IMR-90 (cell line): ENCODE results near the gene TMEM170B. TPM values are rescaled to one million over a fixed set of nuclear protein-coding genes. Genes with fewer than 3 reads are reported as not detected.

Experiments
- ATAC-seq: fragments of 200-7000 bp; cut with Tn5 transposase; 2 replicates; pipeline ENCODE4 v1.9.1; 2020; ENCODE audit warnings: low read depth, mild to moderate bottlenecking, moderate library complexity
- BruUV-seq: library from RNA; stranded (reverse); fragments of 400-500 nt; replicated peaks from 2 replicates; lab custom pipeline; 2021; lab: Mats Ljungman, UMichigan
- CTCF ChIA-PET: fragments of 300-600 bp; formaldehyde crosslinking; extraction: SDS; loops from one replicate; lab custom pipeline; 2021; ENCODE audit warnings: antibody characterized with exemption; lab: Yijun Ruan, JAX
- POLR2A ChIA-PET: fragments of 300-600 bp; sonication (Branson Sonifier 250); formaldehyde crosslinking; loops from one replicate; lab custom pipeline; 2022; ENCODE audit warnings: antibody characterized with exemption; ENCODE audit not compliant: unreplicated experiment; lab: Charles Lee
- DNase-seq: peaks from one replicate; pipeline ENCODE4 v3.0.0; 2013
- H2AFZ ChIP-seq: replicated peaks from 2 replicates; pipeline ENCODE3; 2013; ENCODE audit warnings: low read length, mild to moderate bottlenecking; ENCODE audit not compliant: poor library complexity
- H2AK5ac ChIP-seq: 2 replicates; pipeline ENCODE4 v1.6.1; 2013; ENCODE audit warnings: low read depth, low read length, inconsistent platforms
- H2AK9ac ChIP-seq: replicated peaks from 2 replicates; pipeline ENCODE3; 2013; ENCODE audit warnings: mild to moderate bottlenecking, low read depth, low read length, moderate library complexity; ENCODE audit not compliant: poor library complexity
- H2BK120ac ChIP-seq: 2 replicates; pipeline ENCODE4 v1.6.1; 2013; ENCODE audit warnings: low read depth, low read length, inconsistent platforms
- H2BK15ac ChIP-seq: 3 replicates; pipeline ENCODE4 v1.6.1; 2013; ENCODE audit warnings: low read depth, low read length, inconsistent platforms
- H2BK20ac ChIP-seq: 2 replicates; pipeline ENCODE4 v1.6.1; 2013; ENCODE audit warnings: low read depth, mild to moderate bottlenecking, inconsistent platforms, low read length, moderate library complexity
- H2BK5ac ChIP-seq: 2 replicates; pipeline ENCODE4 v1.6.1; 2013; ENCODE audit warnings: mild to moderate bottlenecking, low read depth, low read length, inconsistent platforms; ENCODE audit not compliant: poor library complexity, severe bottlenecking
- H3K14ac ChIP-seq: replicated peaks from 2 replicates; pipeline ENCODE4 v1.6.1; 2013; ENCODE audit warnings: low read depth, low read length, inconsistent platforms
- H3K18ac ChIP-seq: 2 replicates; pipeline ENCODE4 v1.6.1; 2013; ENCODE audit warnings: low read depth, low read length, control low read depth
- H3K23ac ChIP-seq: 2 replicates; pipeline ENCODE4 v1.6.1; 2013; ENCODE audit warnings: low read depth, low read length, inconsistent platforms
- H3K27ac ChIP-seq: 2 replicates; pipeline ENCODE4 v1.5.1; 2013; ENCODE audit warnings: mild to moderate bottlenecking, control low read depth, low read length; ENCODE audit not compliant: insufficient read depth
- H3K27me3 ChIP-seq: 2 replicates; pipeline ENCODE4 v1.6.1; 2013; ENCODE audit warnings: low read length; ENCODE audit not compliant: control insufficient read depth, insufficient read depth
- H3K36me3 ChIP-seq: 2 replicates; pipeline ENCODE4 v1.6.1; 2013; ENCODE audit warnings: low read length, mixed read lengths; ENCODE audit not compliant: control insufficient read depth, insufficient read depth
- H3K4ac ChIP-seq: 2 replicates; pipeline ENCODE4 v1.6.1; 2013; ENCODE audit warnings: low read depth, low read length, inconsistent platforms
- H3K4me1 ChIP-seq: 2 replicates; pipeline ENCODE4 v1.6.1; 2013; ENCODE audit warnings: low read length, mixed read lengths; ENCODE audit not compliant: control insufficient read depth, insufficient read depth
- H3K4me2 ChIP-seq: 2 replicates; pipeline ENCODE4 v1.6.1; 2013; ENCODE audit warnings: low read depth, mild to moderate bottlenecking, control low read depth, low read length, moderate library complexity
- H3K4me3 ChIP-seq: 2 replicates; pipeline ENCODE4 v1.5.1; 2013; ENCODE audit warnings: low read depth, mild to moderate bottlenecking, control low read depth, low read length, moderate library complexity; ENCODE audit not compliant: insufficient read depth
- H3K56ac ChIP-seq: 2 replicates; pipeline ENCODE4 v1.6.1; 2013; ENCODE audit warnings: low read length, inconsistent platforms; ENCODE audit not compliant: insufficient read depth; ENCODE audit errors: extremely low read depth
- H3K79me1 ChIP-seq, 2 experiments: 2 replicates each; pipeline ENCODE4 v1.6.1; 2013; ENCODE audit warnings: low read length in 2 of 2, inconsistent platforms in 1 of 2, low read depth in 1 of 2
- H3K9ac ChIP-seq: 2 replicates; pipeline ENCODE4 v1.6.1; 2013; ENCODE audit warnings: low read depth, low read length, control low read depth
- H3K9me1 ChIP-seq: 2 replicates; pipeline ENCODE4 v1.6.1; 2013; ENCODE audit warnings: low read length, inconsistent platforms; ENCODE audit not compliant: insufficient read depth
- H3K9me3 ChIP-seq: 2 replicates; pipeline ENCODE4 v1.6.1; 2013; ENCODE audit warnings: low read length; ENCODE audit not compliant: control insufficient read depth, insufficient read depth
- H4K20me1 ChIP-seq: 2 replicates; pipeline ENCODE4 v1.6.1; 2013; ENCODE audit warnings: low read length, inconsistent platforms; ENCODE audit not compliant: insufficient read depth
- H4K5ac ChIP-seq: 2 replicates; pipeline ENCODE4 v1.6.1; 2013; ENCODE audit warnings: mild to moderate bottlenecking, low read depth, low read length, control low read depth
- H4K8ac ChIP-seq, 2 experiments: 2 replicates each; pipeline ENCODE4 v1.6.1; 2013; ENCODE audit warnings: low read depth in 2 of 2, low read length in 2 of 2, control low read depth in 1 of 2, inconsistent platforms in 1 of 2
- H4K91ac ChIP-seq: 2 replicates; pipeline ENCODE4 v1.6.1; 2013; ENCODE audit warnings: low read depth, low read length, inconsistent platforms; ENCODE audit not compliant: insufficient read depth
- BHLHE40 ChIP-seq: fragments of 150-350 bp; IDR thresholded peaks from 2 replicates; pipeline ENCODE4 v1.6.1; 2016; ENCODE audit warnings: mild to moderate bottlenecking, low read depth, low read length
- CEBPB ChIP-seq: IDR thresholded peaks from 2 replicates; pipeline ENCODE4 v1.6.1; 2012; ENCODE audit warnings: low read depth, low read length, improper control_type of control experiment
- CTCF ChIP-seq: conservative IDR thresholded peaks from 2 replicates; pipeline ENCODE4 v1.5.1; 2012; ENCODE audit warnings: mild to moderate bottlenecking, low read depth, low read length, improper control_type of control experiment
- ELK1 ChIP-seq: fragments of 150-350 bp; IDR thresholded peaks from 2 replicates; pipeline ENCODE4 v1.6.1; 2016; ENCODE audit warnings: low read depth, mild to moderate bottlenecking, low read length, moderate library complexity, borderline replicate concordance
- FOS ChIP-seq: fragments of 150-350 bp; IDR thresholded peaks from 2 replicates; pipeline ENCODE4 v1.6.1; 2016; ENCODE audit warnings: low read depth, low read length
- MAFK ChIP-seq: IDR thresholded peaks from 2 replicates; pipeline ENCODE4 v1.6.1; 2012; ENCODE audit warnings: low read depth, low read length, improper control_type of control experiment
- MAZ ChIP-seq: IDR thresholded peaks from 2 replicates; pipeline ENCODE4 v1.6.1; 2012; ENCODE audit warnings: low read depth, mild to moderate bottlenecking, low read length, improper control_type of control experiment, moderate library complexity, borderline replicate concordance
- MXI1 ChIP-seq: IDR thresholded peaks from 2 replicates; pipeline ENCODE4 v1.6.1; 2012; ENCODE audit warnings: low read depth, mild to moderate bottlenecking, low read length, moderate library complexity, borderline replicate concordance
- POLR2A ChIP-seq: IDR thresholded peaks from 2 replicates; pipeline ENCODE4 v1.6.1; 2012; ENCODE audit warnings: mild to moderate bottlenecking, low read depth, low read length
- RAD21 ChIP-seq: IDR thresholded peaks from 2 replicates; pipeline ENCODE4 v1.6.1; 2012; ENCODE audit warnings: low read length, improper control_type of control experiment
- RCOR1 ChIP-seq: IDR thresholded peaks from 2 replicates; pipeline ENCODE4 v1.6.1; 2012; ENCODE audit warnings: mild to moderate bottlenecking, low read length, improper control_type of control experiment; ENCODE audit not compliant: insufficient replicate concordance
- SMC3 ChIP-seq: fragments of 150-350 bp; IDR thresholded peaks from 2 replicates; pipeline ENCODE4 v1.6.1; 2016; ENCODE audit warnings: low read depth, mild to moderate bottlenecking, antibody characterized with exemption, low read length, moderate library complexity
- USF2 ChIP-seq: fragments of 150-350 bp; IDR thresholded peaks from 2 replicates; pipeline ENCODE4 v1.6.1; 2017; ENCODE audit warnings: mild to moderate bottlenecking, antibody characterized with exemption, low read length, low read depth
- WGBS, 2 experiments: methylation state at CpG; one replicate each; pipeline versions ENCODE4 v1.1.5 to v1.1.7; 2013; ENCODE audit warnings: missing lambda C conversion rate in 2 of 2; ENCODE audit not compliant: insufficient read length in 1 of 2; ENCODE audit errors: extremely low coverage in 2 of 2; 5-methylcytosine and 5-hydroxymethylcytosine counted together
- dilution Hi-C: fragments of 300-500 bp; cut with HindIII; formaldehyde crosslinking; loops from one replicate; pipeline ENCODE4 v1.14.3; 2018; ENCODE audit warnings: low sequenced_read_pairs; ENCODE audit not compliant: unreplicated experiment
- in situ Hi-C: fragments of 300-500 bp; cut with MboI; formaldehyde crosslinking; loops from 3 replicates; pipeline ENCODE4 v1.14.3; 2019; ENCODE audit warnings: low sequenced_read_pairs, inconsistent platforms, mixed read lengths
- intact Hi-C: fragments of 100-400 bp; cut with micrococcal nuclease; formaldehyde crosslinking; loops from 2 replicates; pipeline ENCODE4 v1.10.0; 2022
- polyA plus RNA-seq, 3 experiments: library from polyadenylated mRNA; depleted of rRNA; stranded (reverse); fragments of >200 nt; gene quantifications; 2 replicates each; pipeline ENCODE4 v1.2.3, GENCODE V29; 2012; ENCODE audit warnings: low replicate concordance in 1 of 3
- total RNA-seq: library from RNA; depleted of rRNA; stranded (reverse); fragments of >200 nt; gene quantifications from 2 replicates; pipeline ENCODE4 v1.2.3, GENCODE V29; 2012

Gene TMEM170B
- total and polyA plus RNA-seq, 2 of the 4 experiments (the other 2 are of a cell fraction): 0.10 to 0.18 TPM

GRCh38 chr6:11495565-11496145 lies 41.9 kb upstream of the TMEM170B start:
- CTCF ChIA-PET: interaction anchor here (0.5 to 2.8 kb wide), 16 partner anchors 8 to 402 kb away, joined by 3 to 15 read pairs (median 4); partner anchors contain the start of gene SMIM13
- no peak for ATAC-seq
- no peak overlapping the region for H4K5ac ChIP-seq
- H2BK5ac ChIP-seq: no peak overlapping the region
- peaks cover 18% of the 10 kb centered on the region for H3K9me1 ChIP-seq
- H2BK15ac ChIP-seq: peak overlapping the region; percentile 38; the same call in 1 of the 3 replicates
- POLR2A ChIA-PET: interaction anchor here (0.7 kb wide), 1 partner anchor 441 kb away, joined by 3 read pairs; no protein-coding TSS in a partner anchor
- H3K9me3 ChIP-seq: no peaks in the 10 kb centered on the region
- H3K79me1 ChIP-seq: no peaks in the 10 kb centered on the region
- no TSS peak for BruUV-seq
- no CpG with 5 or more reads among the region's 4 CpGs for WGBS, 2 experiments
- H3K4ac ChIP-seq: peak overlapping the region; percentile 47; the same call in 1 of the 2 replicates
- peak overlapping the region; percentile 40; the same call in 1 of the 2 replicates for H4K91ac ChIP-seq
- peak overlapping the region; percentile 15; the same call in 1 of the 2 replicates for H3K18ac ChIP-seq
- in situ Hi-C loops: loop anchor here (5.0 to 10.0 kb wide), 4 partner anchors 261 to 543 kb away; partner anchors contain the start of gene NEDD9
- H3K36me3 ChIP-seq: no peaks in the 10 kb centered on the region
- H4K20me1 ChIP-seq: no peaks in the 10 kb centered on the region
- TF ChIP-seq BHLHE40 (no peak), MXI1 (no peak), RAD21 (no peak), USF2 (no peak), FOS (no peak), SMC3 (no peak), CEBPB (no peak), RCOR1 (no peak), CTCF (no peak), POLR2A (no peak), MAZ (no peak), ELK1 (no peak), MAFK (no peak)
- no peak overlapping the region for H3K4me2 ChIP-seq
- H3K9ac ChIP-seq: no peak overlapping the region
- H4K8ac ChIP-seq: peak overlapping the region in 1 of 2 experiments; percentile 17; a peak in 1 of 4 replicates
- H3K23ac ChIP-seq: no peak overlapping the region
- no peak overlapping the region for H3K4me3 ChIP-seq
- H2BK120ac ChIP-seq: peak overlapping the region; percentile 44; the same call in 1 of the 2 replicates
- peaks cover 8% of the 10 kb centered on the region for H3K4me1 ChIP-seq
- no peak overlapping the region for H2AFZ ChIP-seq
- H3K56ac ChIP-seq: no peak overlapping the region
- dilution Hi-C loops: no loop called here
- no peak overlapping the region for H3K27ac ChIP-seq
- no peak for DNase-seq
- H2AK9ac ChIP-seq: no peak overlapping the region
- H2BK20ac ChIP-seq: peak overlapping the region; percentile 58; the same call in 1 of the 2 replicates
- H2AK5ac ChIP-seq: peak overlapping the region; percentile 41; the same call in 1 of the 2 replicates
- H3K27me3 ChIP-seq: no peaks in the 10 kb centered on the region
- H3K14ac ChIP-seq: no peak overlapping the region
- intact Hi-C loops: loop anchor here (1.0 to 5.0 kb wide), 8 partner anchors 79 to 543 kb away; partner anchors contain the start of gene NEDD9
